HG02623 (cell line): ENCODE data around the gene GPC6.
"Not testable (repeated sequence)": the region's sequence is repeated elsewhere in the genome, so short reads cannot be mapped to it uniquely, and the experiment has no call there.

Source experiments
- ATAC-seq: cut with Tn5 transposase; IDR thresholded peaks from one replicate; pipeline ENCODE4 v1.9.1; 2021; ENCODE audit warnings: moderate library complexity; ENCODE audit not compliant: unreplicated experiment

Gene GPC6

GRCh38 chr13:93316841-93317240 is 90.2 kb downstream of the GPC6 start:
- ATAC-seq = no peak

DNA sequence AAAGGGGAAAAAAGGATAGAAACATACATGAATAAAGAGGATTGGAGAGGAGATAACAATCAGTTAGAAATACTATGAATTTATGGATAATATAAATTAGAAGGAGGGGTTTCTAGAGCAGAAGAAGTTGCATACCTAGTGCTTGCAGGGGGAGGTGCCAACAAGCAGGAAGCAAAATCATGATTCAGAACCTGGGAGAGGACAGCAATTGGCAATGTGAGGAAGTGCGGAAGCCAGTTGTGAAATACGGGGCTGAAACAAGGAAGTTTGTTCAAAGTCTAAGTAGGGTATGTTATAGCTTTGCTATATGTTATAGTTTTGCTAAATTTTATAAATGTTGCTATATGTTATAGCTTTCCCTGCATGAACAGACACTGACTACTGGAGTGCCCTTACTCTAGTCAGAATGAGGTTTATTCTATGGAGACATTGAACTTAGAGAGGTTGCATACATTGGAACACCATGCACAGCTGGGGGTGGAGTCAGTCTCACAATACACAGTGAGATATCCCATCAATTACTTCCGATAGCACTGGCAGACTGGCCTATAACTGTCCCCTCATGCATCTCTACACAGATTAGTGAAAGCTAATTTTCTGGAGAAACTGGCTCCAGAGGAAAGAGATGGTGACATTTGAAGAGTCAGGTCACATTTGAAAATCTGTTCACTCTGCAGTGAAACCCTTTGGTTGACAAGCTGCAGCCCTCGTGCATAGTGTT is 92.1 kb downstream of the GPC6 start:
- ATAC-seq = no peak

GRCh38 chr13:93320942-93321341 is 94.3 kb downstream of the GPC6 start:
- ATAC-seq = no peak

DNA sequence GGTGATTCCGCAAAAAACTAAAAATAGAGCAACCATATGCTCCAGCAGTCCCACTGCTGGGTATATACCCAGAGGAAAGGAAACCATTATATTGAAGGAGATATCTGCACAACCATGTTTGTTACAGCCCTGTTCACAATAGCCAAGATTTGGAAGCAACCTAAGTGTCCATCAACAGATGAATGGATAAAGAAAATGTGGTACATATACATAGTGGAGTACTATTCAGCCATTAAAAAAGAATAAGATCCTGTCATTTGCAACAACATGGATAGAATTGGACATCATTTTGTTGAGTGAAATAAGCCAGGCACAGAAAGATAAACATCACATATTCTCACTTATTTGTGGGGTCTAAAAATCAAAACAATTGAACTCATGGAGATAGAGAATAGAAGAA is 97.3 kb downstream of the GPC6 start:
- not testable (repeated sequence) for ATAC-seq

- no peak for ATAC-seq
These were observed 99.0 kb downstream of the GPC6 start for GRCh38 chr13:93325303-93326233.

DNA sequence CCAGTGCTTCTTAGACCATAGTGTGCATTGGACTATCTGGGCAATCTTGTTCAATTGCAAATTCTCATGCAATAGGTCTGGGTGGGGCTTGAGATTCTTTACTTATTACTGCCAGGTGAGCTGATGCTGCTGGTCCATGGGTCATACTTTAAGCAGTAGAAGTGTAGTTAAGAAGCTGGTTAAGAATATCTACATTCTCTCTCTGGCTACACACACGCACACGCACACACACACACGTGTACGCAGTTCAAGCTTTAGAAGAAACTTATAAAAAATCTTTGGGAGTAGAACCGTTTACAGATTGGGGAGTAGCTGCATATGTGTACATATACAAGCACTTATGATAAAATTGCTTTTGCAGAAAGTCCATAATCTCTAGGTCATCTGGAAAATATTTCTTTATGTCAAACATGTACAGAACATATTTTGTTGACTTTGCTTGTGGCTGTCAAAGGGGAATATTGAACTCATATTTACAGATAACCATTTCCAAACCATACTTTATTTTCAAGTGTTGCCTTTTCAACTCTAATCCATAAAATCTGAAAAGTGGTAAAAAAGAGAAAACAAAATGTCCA is 99.7 kb downstream of the GPC6 start:
- no peak for ATAC-seq

DNA sequence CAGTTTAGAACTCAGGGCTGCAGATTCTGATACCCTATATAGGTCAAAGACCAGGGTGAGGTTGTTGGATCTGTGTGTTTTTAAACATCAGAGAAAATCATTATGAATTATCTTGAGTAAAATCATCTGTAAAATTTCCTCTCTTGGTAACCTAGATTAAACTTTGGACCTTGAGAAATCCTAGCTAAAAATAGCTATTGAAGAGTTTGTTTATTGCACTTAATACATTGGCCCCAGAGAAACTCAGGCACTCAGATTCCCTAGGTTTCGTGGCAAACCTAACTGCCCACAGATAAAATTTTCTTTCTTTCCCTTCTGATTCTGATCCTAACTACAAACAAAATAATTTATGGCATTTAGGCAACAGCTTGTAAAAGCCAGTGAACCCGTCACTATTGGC is 102.3 kb downstream of the GPC6 start:
- no peak for ATAC-seq

DNA sequence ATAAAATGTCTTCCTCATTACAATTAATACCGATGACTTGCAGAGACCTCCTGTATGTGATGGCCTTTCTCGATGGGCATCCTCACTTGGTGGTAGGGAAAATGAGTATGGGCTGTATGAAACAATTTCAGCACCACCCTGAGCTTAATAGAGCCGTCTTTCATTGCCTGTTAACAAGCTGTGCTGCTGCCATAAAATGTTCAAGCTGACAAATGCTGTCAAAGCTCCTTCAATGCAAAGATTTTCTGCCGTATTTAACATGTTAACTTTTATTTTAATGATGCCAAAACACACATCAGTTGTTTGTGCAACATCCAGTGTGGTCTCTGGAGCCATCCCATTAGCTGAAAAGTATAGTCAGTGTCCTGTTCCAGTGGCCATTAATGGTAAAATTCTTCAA is 110.1 kb downstream of the GPC6 start:
- no peak for ATAC-seq

GRCh38 chr13:93338030-93338429 is 111.4 kb downstream of the GPC6 start:
- ATAC-seq = no peak

GRCh38 chr13:93338906-93339305 is 112.3 kb downstream of the GPC6 start:
- no peak for ATAC-seq

DNA sequence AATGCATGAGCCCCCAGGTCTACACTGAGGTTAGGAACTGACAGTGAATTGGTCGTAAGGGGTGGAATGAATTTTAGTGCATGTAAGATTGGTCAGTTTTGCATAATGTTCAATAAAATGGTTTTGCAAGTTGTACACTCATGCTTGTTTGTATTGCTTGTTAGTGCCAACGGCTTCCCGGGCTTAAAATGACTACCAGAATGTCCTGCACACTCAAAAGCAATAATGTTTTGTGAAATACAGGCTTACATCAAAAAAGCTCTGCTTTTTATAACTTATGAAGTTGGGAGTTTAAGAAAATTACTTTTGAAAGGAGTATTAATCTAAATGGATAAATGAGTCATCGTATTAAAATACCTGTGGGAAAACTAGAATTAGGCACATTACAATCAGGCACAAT is 112.9 kb downstream of the GPC6 start:
- no peak for ATAC-seq

DNA sequence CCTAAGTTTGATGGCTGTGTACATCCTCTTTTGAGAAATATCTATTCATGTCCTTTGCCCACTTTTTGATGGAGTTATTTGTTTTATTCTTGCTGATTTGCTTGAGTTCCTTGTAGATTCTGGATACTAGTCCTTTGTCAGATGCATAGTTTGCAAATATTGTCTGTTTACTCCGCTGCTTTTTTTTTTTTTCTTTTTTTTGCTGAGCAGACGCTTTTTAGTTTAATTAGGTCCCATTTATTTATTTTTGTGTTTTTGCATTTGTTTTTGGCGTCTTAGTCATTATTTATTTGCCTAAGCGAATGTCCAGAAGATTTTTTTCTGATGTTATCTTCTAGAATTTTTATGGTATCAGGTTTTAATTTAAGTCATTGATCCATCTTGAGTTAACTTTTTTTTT is 114.9 kb downstream of the GPC6 start:
- ATAC-seq = no peak

DNA sequence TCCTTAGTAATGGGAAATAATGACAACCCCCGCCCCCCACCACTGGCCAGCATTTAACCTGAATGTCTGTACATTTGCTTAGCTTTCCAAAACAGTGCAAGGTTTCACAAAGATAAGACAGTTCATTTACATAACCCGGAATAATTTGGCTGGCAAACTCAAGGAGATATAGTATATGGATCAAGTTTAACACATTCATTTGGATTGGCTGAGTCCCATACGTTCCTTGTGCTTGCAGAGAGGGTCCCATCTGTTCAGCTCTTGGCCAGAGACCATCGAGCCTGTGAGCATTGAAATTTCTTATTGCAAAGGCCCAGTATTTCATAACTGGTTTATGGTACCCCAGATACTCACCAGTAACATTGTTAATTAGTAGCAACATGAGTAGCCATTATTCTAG is 116.5 kb downstream of the GPC6 start:
- ATAC-seq = no peak

DNA sequence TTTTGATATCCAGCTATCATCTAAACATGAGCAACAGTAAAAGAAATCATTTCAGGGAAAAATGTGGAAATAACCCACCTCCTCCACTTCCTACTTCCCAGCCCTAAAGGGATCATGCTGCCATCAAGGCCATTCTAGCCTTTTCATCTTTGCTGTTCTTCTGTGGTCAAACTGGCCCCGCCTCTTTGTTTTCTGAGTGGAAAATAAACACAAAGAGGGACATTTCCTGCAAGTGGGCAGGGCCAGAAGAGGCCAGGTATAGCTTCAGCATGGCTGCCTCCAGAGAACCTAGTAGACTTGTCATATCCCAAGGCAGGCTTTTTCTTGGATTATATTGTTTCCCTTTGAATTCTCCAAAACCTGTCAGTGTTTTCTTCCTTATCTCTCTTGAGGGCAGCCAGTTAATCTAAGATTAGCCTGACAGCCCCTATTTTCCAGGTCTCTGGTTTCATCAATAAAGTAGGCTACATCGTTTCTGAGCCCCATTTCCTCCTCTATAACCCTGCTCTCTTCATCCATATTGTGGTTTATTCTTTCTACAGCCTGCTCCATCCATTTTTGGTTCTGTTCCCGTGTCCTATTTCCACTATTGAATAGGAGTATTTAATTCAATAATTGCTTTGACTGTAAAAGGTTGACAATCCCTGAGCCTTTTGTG is 117.6 kb downstream of the GPC6 start:
- no peak for ATAC-seq

DNA sequence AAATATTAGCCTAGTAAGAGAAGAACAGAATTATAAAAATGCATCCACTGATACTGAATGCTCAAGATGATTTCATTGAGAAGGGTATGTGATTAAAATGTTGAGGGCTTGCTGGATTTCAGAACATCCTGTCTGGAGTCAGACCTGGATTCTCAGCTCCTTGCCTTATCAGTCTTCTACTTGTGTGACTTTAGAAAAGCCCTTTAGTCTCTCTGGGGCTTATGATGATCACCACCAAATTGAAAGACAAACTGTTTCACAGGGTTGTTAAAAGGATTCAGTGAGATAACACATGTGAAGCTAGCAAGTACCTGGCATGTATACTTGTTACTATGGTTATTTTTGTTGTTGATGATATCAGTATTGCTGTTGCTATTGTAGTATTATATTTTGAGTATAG is 118.4 kb downstream of the GPC6 start:
- ATAC-seq = no peak

DNA sequence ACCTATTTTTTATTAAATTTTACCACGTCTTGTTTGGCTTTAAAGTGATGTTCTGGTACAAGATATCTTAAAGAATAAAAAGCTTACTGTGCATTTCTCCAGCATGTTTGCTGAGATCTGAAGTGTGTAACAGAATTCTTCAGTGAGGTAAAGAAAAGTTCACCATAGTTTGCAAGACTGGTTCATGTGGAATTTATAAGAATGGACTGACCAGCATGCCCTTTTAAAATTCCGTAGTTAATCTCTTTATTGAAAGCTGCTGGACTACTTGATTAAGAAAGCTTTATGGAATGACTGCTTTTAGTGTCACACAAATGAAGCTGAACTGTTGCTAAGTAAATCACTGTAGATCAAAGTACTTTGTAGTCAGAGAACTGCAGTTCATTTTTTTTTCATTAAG is 119.2 kb downstream of the GPC6 start:
- ATAC-seq = no peak

DNA sequence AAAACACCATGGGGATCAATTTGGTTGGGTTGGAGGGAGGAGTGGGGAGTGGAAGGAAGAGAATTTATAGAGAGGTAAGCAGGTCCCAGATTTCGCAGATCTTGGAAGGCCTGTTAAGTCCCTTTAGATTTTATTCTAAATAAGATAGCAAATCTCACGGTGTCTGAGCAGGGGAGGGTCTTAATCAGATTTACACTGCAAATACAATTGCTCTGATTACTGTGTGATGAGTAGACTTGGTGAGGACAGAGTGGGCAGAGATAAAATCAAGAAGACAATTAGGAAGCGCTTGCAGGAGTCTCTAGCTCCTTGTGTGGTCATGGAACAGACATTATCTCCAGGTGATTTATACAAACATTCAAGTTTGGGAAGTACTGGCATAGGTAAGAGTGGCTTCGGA is 126.0 kb downstream of the GPC6 start:
- ATAC-seq = no peak

GRCh38 chr13:93355094-93355493 is 128.5 kb downstream of the GPC6 start:
- no peak for ATAC-seq

- no peak for ATAC-seq
These were observed 129.9 kb downstream of the GPC6 start for GRCh38 chr13:93356469-93356868.

DNA sequence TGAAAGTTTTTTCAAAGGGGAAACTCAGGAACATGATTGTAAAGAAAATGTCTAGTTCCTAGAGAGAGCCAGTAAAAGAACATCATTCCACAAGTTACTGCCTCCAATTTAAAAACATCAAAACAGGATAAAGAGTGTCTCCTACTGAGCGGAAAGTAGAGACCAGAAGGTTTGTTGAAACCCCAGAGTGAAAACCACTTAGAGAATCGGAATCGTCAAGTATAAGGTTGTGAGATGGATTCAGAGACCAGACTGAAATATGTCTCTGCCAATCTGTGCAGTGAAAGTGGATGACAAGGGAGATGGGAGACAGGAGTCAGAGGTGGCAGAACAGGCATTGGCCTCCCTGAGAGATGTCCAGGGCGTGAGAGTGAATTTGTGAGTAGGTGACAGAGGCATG is 133.4 kb downstream of the GPC6 start:
- ATAC-seq = no peak

DNA sequence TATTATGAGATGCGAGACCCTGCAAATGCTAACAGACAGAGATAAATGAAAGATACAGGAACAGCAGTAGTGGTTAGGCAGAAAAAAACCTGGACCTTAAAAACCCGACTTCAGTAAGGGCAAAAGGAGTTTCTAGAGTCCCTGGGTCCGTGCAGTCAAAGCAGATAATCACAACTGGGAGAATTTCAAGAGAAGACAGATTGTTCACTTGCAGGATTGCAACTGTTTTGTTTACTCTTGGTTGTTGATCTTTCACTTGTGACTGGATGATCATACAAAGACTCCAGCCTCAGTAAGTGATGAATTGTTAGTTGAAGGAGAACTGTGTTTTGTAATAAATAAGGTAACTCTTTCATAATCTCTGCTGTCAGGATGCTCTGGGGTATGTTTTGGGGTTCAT is 135.1 kb downstream of the GPC6 start:
- no peak for ATAC-seq
